SU-DHL-6 (cell line): Measurements from ENCODE around the gene KCNS1.

Source experiments
- H2AFZ ChIP-seq: fragments of 200-600 bp; sonication (generic); 2 replicates; pipeline ENCODE4 v1.6.1; 2014; ENCODE audit warnings: low read depth, mild to moderate bottlenecking, moderate library complexity, mixed read lengths, antibody characterized with exemption, low read length; ENCODE audit not compliant: severe bottlenecking
- H3F3A ChIP-seq: fragments of 200-600 bp; shearing (Covaris generic); 2 replicates; pipeline ENCODE4 v1.6.0; 2016; ENCODE audit warnings: antibody characterized with exemption, mild to moderate bottlenecking; ENCODE audit not compliant: insufficient read depth
- H3K27ac ChIP-seq: fragments of 200-600 bp; sonication (generic); 2 replicates; pipeline ENCODE4 v1.5.1; 2016; ENCODE audit warnings: low read depth, mild to moderate bottlenecking, low read length, moderate library complexity, mixed read lengths
- H3K27me3 ChIP-seq: fragments of 200-600 bp; sonication (generic), shearing (Covaris generic); 2 replicates; pipeline ENCODE4 v1.6.0; 2014; ENCODE audit warnings: mild to moderate bottlenecking, low read length
- H3K36me3 ChIP-seq: fragments of 200-600 bp; sonication (generic); 2 replicates; pipeline ENCODE4 v1.6.1; 2014; ENCODE audit warnings: mild to moderate bottlenecking, low read length, mixed read lengths
- H3K4me2 ChIP-seq: fragments of 300-600, 200-600 bp; shearing (Covaris generic), sonication (generic); 2 replicates; pipeline ENCODE4 v1.6.0; 2014; ENCODE audit warnings: low read length, low read depth, mild to moderate bottlenecking; ENCODE audit not compliant: poor library complexity, severe bottlenecking
- H3K4me3 ChIP-seq: fragments of 200-600 bp; sonication (generic); 2 replicates; pipeline ENCODE4 v1.5.1; 2014; ENCODE audit warnings: antibody characterized with exemption, low read length, mild to moderate bottlenecking, mixed read lengths; ENCODE audit not compliant: insufficient read depth, poor library complexity, severe bottlenecking
- H3K79me2 ChIP-seq: fragments of 200-600 bp; sonication (generic); 2 replicates; pipeline ENCODE4 v1.6.1; 2014; ENCODE audit warnings: mild to moderate bottlenecking, low read length, moderate library complexity; ENCODE audit not compliant: insufficient read depth
- H3K9ac ChIP-seq: fragments of 200-600 bp; sonication (generic); 2 replicates; pipeline ENCODE4 v1.7.0; 2014; ENCODE audit warnings: mild to moderate bottlenecking, low read length
- H3K9me2 ChIP-seq: fragments of 200-600 bp; sonication (generic); replicated peaks from 2 replicates; pipeline ENCODE4 v1.6.1; 2014; ENCODE audit warnings: low read length; ENCODE audit not compliant: insufficient read depth
- H3K9me3 ChIP-seq: fragments of 200-600 bp; sonication (generic); 2 replicates; pipeline ENCODE4 v1.6.1; 2014; ENCODE audit warnings: low read length, mixed read lengths; ENCODE audit not compliant: insufficient read depth
- H4K20me1 ChIP-seq: fragments of 200-600 bp; sonication (generic); 2 replicates; pipeline ENCODE4 v1.6.1; 2014; ENCODE audit warnings: low read depth, mild to moderate bottlenecking, antibody characterized with exemption, low read length, moderate library complexity, mixed read lengths
- EZH2phosphoT487 ChIP-seq: fragments of 200-600 bp; sonication (generic), shearing (Covaris generic); conservative IDR thresholded peaks from 2 replicates; pipeline ENCODE4 v1.6.1; 2018; ENCODE audit warnings: mild to moderate bottlenecking, antibody characterized with exemption, low read length, moderate library complexity, mixed read lengths
- TF ChIP-seq, protein P1 (sequence below): fragments of 200-600 bp; sonication (generic); IDR thresholded peaks from one replicate; pipeline ENCODE4 v1.5.1; 2017; ENCODE audit warnings: antibody characterized with exemption, mild to moderate bottlenecking, low read length, moderate library complexity; ENCODE audit not compliant: insufficient read depth, poor library complexity, severe bottlenecking

Gene KCNS1

DNA sequence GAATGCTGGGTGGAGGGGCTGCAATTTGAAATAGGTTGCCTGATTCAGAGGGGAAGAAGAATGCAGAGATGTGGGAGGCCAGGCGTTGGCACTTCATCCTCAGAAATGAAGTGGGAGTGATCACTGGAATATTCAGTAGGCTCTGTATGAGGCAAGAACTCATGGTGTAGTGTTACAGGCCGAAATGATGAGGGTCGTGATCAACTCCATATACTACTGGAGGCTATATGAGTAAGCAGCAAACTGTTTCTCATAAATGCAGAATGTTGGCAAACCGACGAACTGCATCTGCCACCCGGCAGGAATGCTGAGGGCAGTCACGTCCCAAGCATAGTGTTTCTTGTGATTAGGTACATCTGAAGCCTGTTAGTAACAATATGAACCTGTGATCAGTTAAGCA, 12.7 kb downstream of the KCNS1 start:
- Histone ChIP-seq H3K27me3 (no peaks in the 10 kb centered on the region), H3K36me3 (no peaks in the 10 kb centered on the region), H3K9me2 (no peaks in the 10 kb centered on the region), H3K79me2 (no peaks in the 10 kb centered on the region), H3K4me3 (no peak overlapping the region), H3K4me2 (no peak overlapping the region), H3K9me3 (no peaks in the 10 kb centered on the region), H2AFZ (no peak overlapping the region), H3K27ac (no peak overlapping the region), H4K20me1 (no peaks in the 10 kb centered on the region), H3F3A (no peaks in the 10 kb centered on the region), H3K9ac (no peak overlapping the region)
- no peak for TF ChIP-seq EZH2phosphoT487
- TF ChIP-seq, protein P1, sequence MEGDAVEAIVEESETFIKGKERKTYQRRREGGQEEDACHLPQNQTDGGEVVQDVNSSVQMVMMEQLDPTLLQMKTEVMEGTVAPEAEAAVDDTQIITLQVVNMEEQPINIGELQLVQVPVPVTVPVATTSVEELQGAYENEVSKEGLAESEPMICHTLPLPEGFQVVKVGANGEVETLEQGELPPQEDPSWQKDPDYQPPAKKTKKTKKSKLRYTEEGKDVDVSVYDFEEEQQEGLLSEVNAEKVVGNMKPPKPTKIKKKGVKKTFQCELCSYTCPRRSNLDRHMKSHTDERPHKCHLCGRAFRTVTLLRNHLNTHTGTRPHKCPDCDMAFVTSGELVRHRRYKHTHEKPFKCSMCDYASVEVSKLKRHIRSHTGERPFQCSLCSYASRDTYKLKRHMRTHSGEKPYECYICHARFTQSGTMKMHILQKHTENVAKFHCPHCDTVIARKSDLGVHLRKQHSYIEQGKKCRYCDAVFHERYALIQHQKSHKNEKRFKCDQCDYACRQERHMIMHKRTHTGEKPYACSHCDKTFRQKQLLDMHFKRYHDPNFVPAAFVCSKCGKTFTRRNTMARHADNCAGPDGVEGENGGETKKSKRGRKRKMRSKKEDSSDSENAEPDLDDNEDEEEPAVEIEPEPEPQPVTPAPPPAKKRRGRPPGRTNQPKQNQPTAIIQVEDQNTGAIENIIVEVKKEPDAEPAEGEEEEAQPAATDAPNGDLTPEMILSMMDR = no peak

DNA sequence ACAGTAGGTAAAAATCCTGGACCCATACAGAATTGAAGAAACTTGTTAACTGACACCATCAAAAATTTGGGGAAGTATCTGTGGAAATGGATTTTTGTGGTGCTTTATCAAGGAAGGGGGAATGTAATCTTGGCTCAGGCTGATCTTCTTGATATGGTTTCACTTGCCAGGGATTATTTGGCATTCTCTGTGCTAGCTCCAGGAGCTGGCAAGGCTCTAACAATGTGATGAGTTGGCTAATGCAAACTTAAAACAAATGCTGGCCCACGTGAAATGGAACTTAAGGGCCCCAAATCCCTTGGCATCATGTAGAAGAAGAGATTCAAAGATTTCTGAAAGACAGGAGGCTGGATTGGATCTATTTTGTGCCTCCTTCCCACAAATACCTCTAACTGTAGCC, 13.1 kb downstream of the KCNS1 start:
- Histone ChIP-seq H3K27ac (no peak overlapping the region), H3K36me3 (peaks cover 2% of the 10 kb centered on the region), H3K9me2 (no peaks in the 10 kb centered on the region), H3K4me3 (no peak overlapping the region), H3K4me2 (no peak overlapping the region), H3K9me3 (no peaks in the 10 kb centered on the region), H4K20me1 (no peaks in the 10 kb centered on the region), H2AFZ (no peak overlapping the region), H3F3A (no peaks in the 10 kb centered on the region), H3K79me2 (no peaks in the 10 kb centered on the region), H3K27me3 (no peaks in the 10 kb centered on the region), H3K9ac (no peak overlapping the region)
- TF ChIP-seq, protein P1 = no peak
- TF ChIP-seq EZH2phosphoT487 = no peak

DNA sequence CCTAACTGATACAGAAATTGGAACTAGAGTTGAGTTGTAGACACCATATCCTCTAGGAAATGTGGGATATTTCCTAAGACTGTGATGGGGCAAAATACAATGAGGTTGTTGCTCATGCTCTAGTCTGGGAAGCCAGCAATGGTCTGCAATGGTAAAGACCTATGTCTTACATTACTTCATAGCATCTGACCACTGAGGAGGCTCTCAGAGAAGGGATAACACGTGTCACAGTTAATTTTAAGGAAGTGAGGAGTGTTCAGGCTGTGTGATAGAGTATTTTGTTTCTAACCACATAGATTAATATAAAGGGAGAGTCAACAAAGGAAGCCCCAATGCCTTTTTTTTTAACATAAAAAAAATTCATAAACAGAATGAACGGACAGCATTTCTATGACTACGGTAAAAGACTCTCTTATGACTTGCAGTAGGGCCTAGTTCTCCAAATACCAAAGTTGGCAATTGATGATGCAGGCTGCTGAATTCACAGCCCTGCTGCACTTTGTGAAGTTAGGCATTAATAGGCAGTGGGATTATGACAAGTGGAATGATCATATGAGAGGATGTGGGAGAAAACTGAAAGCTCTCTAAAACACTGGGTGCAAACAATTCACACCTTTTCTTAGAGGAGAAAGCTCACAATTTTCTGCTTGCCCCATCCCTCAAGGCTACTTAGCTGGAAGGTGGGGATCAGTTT, 13.7 kb downstream of the KCNS1 start:
- Histone ChIP-seq H3K36me3 (peaks cover 8% of the 10 kb centered on the region), H3F3A (no peaks in the 10 kb centered on the region), H3K27me3 (no peaks in the 10 kb centered on the region), H3K4me3 (no peak overlapping the region), H2AFZ (no peak overlapping the region), H3K9me2 (no peaks in the 10 kb centered on the region), H4K20me1 (no peaks in the 10 kb centered on the region), H3K4me2 (no peak overlapping the region), H3K79me2 (no peaks in the 10 kb centered on the region), H3K9me3 (no peaks in the 10 kb centered on the region), H3K27ac (no peak overlapping the region), H3K9ac (no peak overlapping the region)
- TF ChIP-seq, protein P1 = no peak
- TF ChIP-seq EZH2phosphoT487 = no peak
